ENCODE data around the gene TEKTIP1. TPM values are rescaled to one million over a fixed set of nuclear protein-coding genes. Genes with fewer than 3 reads are reported as not detected.

TEKTIP1 gene
- 1.2 TPM for polyA plus RNA-seq (2013)

- WGBS (ENCODE audit: insufficient coverage): 87% methylated on average over 25 of the region's 28 CpGs
- Histone ChIP-seq H3K9me3 (ENCODE audit: control extremely low read depth in 1 of 5, control insufficient read depth in 4 of 5, insufficient read depth in 2 of 5, low read depth in 1 of 5, low read length in 4 of 5) (no peaks in the 10 kb centered on the region), H3K27me3 (replicated peaks in 2 of 5; ENCODE audit: control insufficient read depth in 4 of 5, insufficient read depth in 5 of 5, low read length in 4 of 5) (no peaks in the 10 kb centered on the region), H3K36me3 (ENCODE audit: control insufficient read depth in 4 of 4, insufficient read depth in 4 of 4, low read length in 3 of 4) (peaks cover 8 to 54% (median 38%) of the 10 kb centered on the region in 4 experiments), H3K4me1 (ENCODE audit: control extremely low read depth in 1 of 4, control insufficient read depth in 4 of 4, insufficient read depth in 4 of 4, low read length in 3 of 4) (peaks cover 0 to 4% (median 0%) of the 10 kb centered on the region in 4 experiments), H3K4me3 (ENCODE audit: control insufficient read depth in 1 of 7, extremely low read depth in 1 of 7, insufficient read depth in 4 of 7, low read depth in 2 of 7, low read length in 6 of 7) (no peak within 1 kb of the TSS), H3K27ac (ENCODE audit: insufficient read depth in 1 of 2, low read depth in 1 of 2, low read length in 2 of 2, poor library complexity in 1 of 2, severe bottlenecking in 2 of 2) (no peak within 1 kb of the TSS)
- POLR2A ChIA-PET: no interaction called here
- DNase-seq: no peak
- CTCF ChIA-PET: interaction anchor here (0.8 kb wide), 1 partner anchor 54 kb away, joined by 3 read pairs; no protein-coding TSS in a partner anchor
Measured at GRCh38 chr19:3538965-3539755, at the start of gene TEKTIP1. Gene TEKTIP1, plus strand, starts transcription at chr19:3539174. Its CDS starts 4 bp downstream, at chr19:3539178.

GRCh38 chr19:3491396-3492119 lies 47.4 kb upstream of the TEKTIP1 start:
- no peaks in the 10 kb centered on the region for H3K9me3 ChIP-seq (ENCODE audit: control extremely low read depth in 1 of 5, control insufficient read depth in 4 of 5, insufficient read depth in 2 of 5, low read depth in 1 of 5, low read length in 4 of 5)
- H3K4me3 ChIP-seq (ENCODE audit: control insufficient read depth in 1 of 7, extremely low read depth in 1 of 7, insufficient read depth in 4 of 7, low read depth in 2 of 7, low read length in 6 of 7): no peak overlapping the region
- ChIA-PET CTCF (interaction anchor here (0.6 to 1.2 kb wide), 6 partner anchors 8 to 205 kb away, joined by 3 to 4 read pairs (median 3); partner anchors contain the start of gene SMIM44), POLR2A (interaction anchor here (0.5 kb wide), 1 partner anchor 515 kb away, joined by 3 read pairs; no protein-coding TSS in a partner anchor)
- 97% methylated on average over 53 of the region's 55 CpGs for WGBS (ENCODE audit: insufficient coverage)
- no peaks in the 10 kb centered on the region for H3K27me3 ChIP-seq (replicated peaks in 2 of 5; ENCODE audit: control insufficient read depth in 4 of 5, insufficient read depth in 5 of 5, low read length in 4 of 5)
- H3K27ac ChIP-seq (ENCODE audit: insufficient read depth in 1 of 2, low read depth in 1 of 2, low read length in 2 of 2, poor library complexity in 1 of 2, severe bottlenecking in 2 of 2): no peak overlapping the region
- DNase-seq: no peak
- H3K4me1 ChIP-seq (ENCODE audit: control extremely low read depth in 1 of 4, control insufficient read depth in 4 of 4, insufficient read depth in 4 of 4, low read length in 3 of 4): no peaks in the 10 kb centered on the region
- peaks cover 2 to 57% (median 40%) of the 10 kb centered on the region in 4 experiments for H3K36me3 ChIP-seq (ENCODE audit: control insufficient read depth in 4 of 4, insufficient read depth in 4 of 4, low read length in 3 of 4)

- WGBS (ENCODE audit: insufficient coverage): 95% methylated on average over 25 of the region's 45 CpGs
- CTCF ChIA-PET: interaction anchor here (1.2 to 1.3 kb wide), 2 partner anchors 9 to 13 kb away, joined by 3 to 4 read pairs; partner anchors contain the start of gene SMIM44
- no peak for DNase-seq
- Histone ChIP-seq H3K27me3 (replicated peaks in 2 of 5; ENCODE audit: control insufficient read depth in 4 of 5, insufficient read depth in 5 of 5, low read length in 4 of 5) (no peaks in the 10 kb centered on the region), H3K4me3 (ENCODE audit: control insufficient read depth in 1 of 7, extremely low read depth in 1 of 7, insufficient read depth in 4 of 7, low read depth in 2 of 7, low read length in 6 of 7) (no peak overlapping the region), H3K36me3 (ENCODE audit: control insufficient read depth in 4 of 4, insufficient read depth in 4 of 4, low read length in 3 of 4) (peaks cover 2 to 61% (median 43%) of the 10 kb centered on the region in 4 experiments), H3K9me3 (ENCODE audit: control extremely low read depth in 1 of 5, control insufficient read depth in 4 of 5, insufficient read depth in 2 of 5, low read depth in 1 of 5, low read length in 4 of 5) (no peaks in the 10 kb centered on the region), H3K27ac (ENCODE audit: insufficient read depth in 1 of 2, low read depth in 1 of 2, low read length in 2 of 2, poor library complexity in 1 of 2, severe bottlenecking in 2 of 2) (no peak overlapping the region), H3K4me1 (ENCODE audit: control extremely low read depth in 1 of 4, control insufficient read depth in 4 of 4, insufficient read depth in 4 of 4, low read length in 3 of 4) (no peaks in the 10 kb centered on the region)
- POLR2A ChIA-PET: no interaction called here
Measured at GRCh38 chr19:3492131-3492839, 46.7 kb upstream of the TEKTIP1 start.

GRCh38 chr19:3492919-3493318 lies 46.1 kb upstream of the TEKTIP1 start:
- 94% methylated on average over 8 of the region's 16 CpGs for WGBS (ENCODE audit: insufficient coverage)
- POLR2A ChIA-PET: no interaction called here
- Histone ChIP-seq H3K27me3 (replicated peaks in 2 of 5; ENCODE audit: control insufficient read depth in 4 of 5, insufficient read depth in 5 of 5, low read length in 4 of 5) (no peaks in the 10 kb centered on the region), H3K27ac (ENCODE audit: insufficient read depth in 1 of 2, low read depth in 1 of 2, low read length in 2 of 2, poor library complexity in 1 of 2, severe bottlenecking in 2 of 2) (no peak overlapping the region), H3K9me3 (ENCODE audit: control extremely low read depth in 1 of 5, control insufficient read depth in 4 of 5, insufficient read depth in 2 of 5, low read depth in 1 of 5, low read length in 4 of 5) (no peaks in the 10 kb centered on the region), H3K4me1 (ENCODE audit: control extremely low read depth in 1 of 4, control insufficient read depth in 4 of 4, insufficient read depth in 4 of 4, low read length in 3 of 4) (no peaks in the 10 kb centered on the region), H3K4me3 (ENCODE audit: control insufficient read depth in 1 of 7, extremely low read depth in 1 of 7, insufficient read depth in 4 of 7, low read depth in 2 of 7, low read length in 6 of 7) (no peak overlapping the region), H3K36me3 (ENCODE audit: control insufficient read depth in 4 of 4, insufficient read depth in 4 of 4, low read length in 3 of 4) (peaks cover 2 to 63% (median 44%) of the 10 kb centered on the region in 4 experiments)
- CTCF ChIA-PET: interaction anchor here (1.3 to 2.6 kb wide), 2 partner anchors 9 to 14 kb away, joined by 4 to 13 read pairs; partner anchors contain the start of gene SMIM44
- no peak for DNase-seq

GRCh38 chr19:3493651-3494050 lies 45.3 kb upstream of the TEKTIP1 start:
- no peaks in the 10 kb centered on the region for H3K9me3 ChIP-seq (ENCODE audit: control extremely low read depth in 1 of 5, control insufficient read depth in 4 of 5, insufficient read depth in 2 of 5, low read depth in 1 of 5, low read length in 4 of 5)
- H3K4me1 ChIP-seq (ENCODE audit: control extremely low read depth in 1 of 4, control insufficient read depth in 4 of 4, insufficient read depth in 4 of 4, low read length in 3 of 4): no peaks in the 10 kb centered on the region
- H3K27ac ChIP-seq (ENCODE audit: insufficient read depth in 1 of 2, low read depth in 1 of 2, low read length in 2 of 2, poor library complexity in 1 of 2, severe bottlenecking in 2 of 2): no peak overlapping the region
- WGBS (ENCODE audit: insufficient coverage): 95% methylated on average over 14 of the region's 14 CpGs
- DNase-seq: no peak
- H3K4me3 ChIP-seq (ENCODE audit: control insufficient read depth in 1 of 7, extremely low read depth in 1 of 7, insufficient read depth in 4 of 7, low read depth in 2 of 7, low read length in 6 of 7): no peak overlapping the region
- peaks cover 2 to 63% (median 41%) of the 10 kb centered on the region in 4 experiments for H3K36me3 ChIP-seq (ENCODE audit: control insufficient read depth in 4 of 4, insufficient read depth in 4 of 4, low read length in 3 of 4)
- ChIA-PET POLR2A (no interaction called here), CTCF (interaction anchor here (2.6 kb wide), 1 partner anchor 9 kb away, joined by 13 read pairs; the partner anchor contains the start of gene SMIM44)
- no peaks in the 10 kb centered on the region for H3K27me3 ChIP-seq (replicated peaks in 2 of 5; ENCODE audit: control insufficient read depth in 4 of 5, insufficient read depth in 5 of 5, low read length in 4 of 5)

- Histone ChIP-seq H3K4me3 (ENCODE audit: control insufficient read depth in 1 of 7, extremely low read depth in 1 of 7, insufficient read depth in 4 of 7, low read depth in 2 of 7, low read length in 6 of 7) (no peak overlapping the region), H3K36me3 (ENCODE audit: control insufficient read depth in 4 of 4, insufficient read depth in 4 of 4, low read length in 3 of 4) (peaks cover 2 to 63% (median 41%) of the 10 kb centered on the region in 4 experiments), H3K4me1 (ENCODE audit: control extremely low read depth in 1 of 4, control insufficient read depth in 4 of 4, insufficient read depth in 4 of 4, low read length in 3 of 4) (peaks cover 0 to under 1% (median 0%) of the 10 kb centered on the region in 4 experiments), H3K9me3 (ENCODE audit: control extremely low read depth in 1 of 5, control insufficient read depth in 4 of 5, insufficient read depth in 2 of 5, low read depth in 1 of 5, low read length in 4 of 5) (no peaks in the 10 kb centered on the region), H3K27me3 (replicated peaks in 2 of 5; ENCODE audit: control insufficient read depth in 4 of 5, insufficient read depth in 5 of 5, low read length in 4 of 5) (no peaks in the 10 kb centered on the region), H3K27ac (ENCODE audit: insufficient read depth in 1 of 2, low read depth in 1 of 2, low read length in 2 of 2, poor library complexity in 1 of 2, severe bottlenecking in 2 of 2) (no peak overlapping the region)
- no peak for DNase-seq
- ChIA-PET CTCF (interaction anchor here (2.6 kb wide), 1 partner anchor 10 kb away, joined by 13 read pairs; the partner anchor contains the start of gene SMIM44), POLR2A (interaction anchor here (0.7 kb wide), 1 partner anchor 172 kb away, joined by 8 read pairs; no protein-coding TSS in a partner anchor)
- WGBS (ENCODE audit: insufficient coverage): 98% methylated on average over 10 of the region's 15 CpGs
Measured at GRCh38 chr19:3494051-3494450, 44.9 kb upstream of the TEKTIP1 start.

Measured in common myeloid progenitor, CD34-positive (primary cell).